Medulla oblongata (tissue), 1 donor: Measurements from ENCODE around the gene ZNF514.
"Not testable (repeated sequence)": the region's sequence is repeated elsewhere in the genome, so short reads cannot be mapped to it uniquely, and the experiment has no call there.

ENCODE experiments used
- DNase-seq: peaks from one replicate; pipeline ENCODE4 v3.0.0-alpha.2; 2015; ENCODE audit errors: extremely low spot score

Gene ZNF514

GRCh38 chr2:95138702-95139101 lies 20.9 kb downstream of the ZNF514 start:
- no peak for DNase-seq

- DNase-seq: peak; percentile 16
Observed at GRCh38 chr2:95122197-95122551, 37.5 kb downstream of the ZNF514 start.

GRCh38 chr2:95121407-95122196 lies 38.0 kb downstream of the ZNF514 start, which contains the start of gene MRPS5:
MRPS5 (minus strand) TSS chr2:95121808; CDS start chr2:95121791, 17 bp downstream.
- peak; percentile 84 for DNase-seq

- peak; percentile 13 for DNase-seq
Observed at GRCh38 chr2:95121093-95121406, 38.6 kb downstream of the ZNF514 start.

GRCh38 chr2:95115418-95115817 lies 44.2 kb downstream of the ZNF514 start:
- DNase-seq: peak; percentile 86

- DNase-seq: no peak
Observed at GRCh38 chr2:95113464-95113863, 46.2 kb downstream of the ZNF514 start.

- DNase-seq: no peak
Observed at GRCh38 chr2:95110395-95110794, 49.3 kb downstream of the ZNF514 start.

- no peak for DNase-seq
Observed at GRCh38 chr2:95109260-95109659, 50.4 kb downstream of the ZNF514 start.

GRCh38 chr2:95106081-95106480 lies 53.6 kb downstream of the ZNF514 start:
- no peak for DNase-seq

- DNase-seq: no peak
Observed at GRCh38 chr2:95104606-95105005, 55.0 kb downstream of the ZNF514 start.

GRCh38 chr2:95099910-95100309 lies 59.7 kb downstream of the ZNF514 start:
- no peak for DNase-seq

GRCh38 chr2:95098273-95098672 lies 61.4 kb downstream of the ZNF514 start:
- DNase-seq: not testable (repeated sequence)
